SJCRH30 (cell line): ENCODE results near the gene NUBPL. TPM values are rescaled to one million over a fixed set of nuclear protein-coding genes. Genes with fewer than 3 reads are reported as not detected.
"Not testable (repeated sequence)": the region's sequence is repeated elsewhere in the genome, so short reads cannot be mapped to it uniquely, and the experiment has no call there.

ENCODE experiments used
- DNase-seq, 2 experiments: peaks; one replicate each; pipeline ENCODE4 v3.0.0-alpha.2; 2015 to 2020
- H3K27ac ChIP-seq: fragments of 250-450 bp; sonication (Bioruptor Pico); 2 replicates; pipeline ENCODE4 v1.5.1; 2020; ENCODE audit warnings: mild to moderate bottlenecking, moderate library complexity
- H3K27me3 ChIP-seq: fragments of 250-450 bp; sonication (Bioruptor Pico); 2 replicates; pipeline ENCODE4 v1.5.1; 2020; ENCODE audit warnings: mild to moderate bottlenecking, moderate library complexity
- H3K36me3 ChIP-seq: fragments of 250-450 bp; sonication (Bioruptor Pico); 2 replicates; pipeline ENCODE4 v1.5.1; 2020; ENCODE audit warnings: mild to moderate bottlenecking, moderate library complexity
- H3K4me1 ChIP-seq: fragments of 250-450 bp; sonication (Bioruptor Pico); 2 replicates; pipeline ENCODE4 v1.5.1; 2020; ENCODE audit warnings: mild to moderate bottlenecking, moderate library complexity
- H3K4me3 ChIP-seq: fragments of 250-450 bp; sonication (Bioruptor Pico); 2 replicates; pipeline ENCODE4 v1.5.1; 2020; ENCODE audit warnings: mild to moderate bottlenecking, moderate library complexity
- H3K9me3 ChIP-seq: fragments of 250-450 bp; sonication (Bioruptor Pico); replicated peaks from 2 replicates; pipeline ENCODE4 v1.5.1; 2020; ENCODE audit warnings: mild to moderate bottlenecking, moderate library complexity
- total RNA-seq: library from RNA; depleted of rRNA; stranded (reverse); fragments of >200 nt; shearing (Covaris generic); gene quantifications from 2 replicates; pipeline ENCODE4 v1.2.3, GENCODE V29; 2014; rRNA removed

The NUBPL gene
- total RNA-seq, 1 experiment from 2014 or later = 13.6 TPM

- H3K27ac ChIP-seq, H3K36me3 ChIP-seq, H3K27me3 ChIP-seq, H3K4me3 ChIP-seq, DNase-seq, H3K9me3 ChIP-seq, H3K4me1 ChIP-seq: not testable (repeated sequence)
Observed at GRCh38 chr14:31890202-31890601, 329.0 kb downstream of the NUBPL start.

- Histone ChIP-seq H3K27ac (no peak overlapping the region), H3K36me3 (no peaks in the 10 kb centered on the region), H3K9me3 (no peaks in the 10 kb centered on the region), H3K4me3 (no peak overlapping the region), H3K4me1 (no peaks in the 10 kb centered on the region), H3K27me3 (no peaks in the 10 kb centered on the region)
- DNase-seq = no peak
Observed at GRCh38 chr14:31893221-31893757, 332.1 kb downstream of the NUBPL start.

DNA sequence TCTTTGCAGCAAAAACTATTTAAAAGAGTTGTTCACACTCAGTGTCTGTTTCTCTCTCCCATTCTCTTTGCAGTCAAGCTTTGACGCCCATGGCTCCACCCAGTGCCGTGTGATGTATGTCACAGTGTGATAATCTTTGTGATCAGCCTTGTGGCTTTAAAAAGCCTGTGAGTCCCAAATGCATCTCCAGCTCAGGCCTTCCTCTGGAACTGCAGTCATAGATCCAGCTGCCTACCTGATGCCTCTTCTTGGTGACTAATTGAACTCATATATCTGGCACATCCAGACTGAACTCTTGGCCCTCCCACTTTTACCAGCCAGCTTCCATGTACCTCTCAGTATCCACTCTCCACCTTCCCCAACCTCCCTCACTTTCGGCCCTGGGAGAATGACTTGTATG is 333.1 kb downstream of the NUBPL start:
- DNase-seq = no peak
- Histone ChIP-seq H3K27me3 (no peaks in the 10 kb centered on the region), H3K4me3 (no peak overlapping the region), H3K9me3 (no peaks in the 10 kb centered on the region), H3K27ac (no peak overlapping the region), H3K4me1 (no peaks in the 10 kb centered on the region), H3K36me3 (no peaks in the 10 kb centered on the region)

DNA sequence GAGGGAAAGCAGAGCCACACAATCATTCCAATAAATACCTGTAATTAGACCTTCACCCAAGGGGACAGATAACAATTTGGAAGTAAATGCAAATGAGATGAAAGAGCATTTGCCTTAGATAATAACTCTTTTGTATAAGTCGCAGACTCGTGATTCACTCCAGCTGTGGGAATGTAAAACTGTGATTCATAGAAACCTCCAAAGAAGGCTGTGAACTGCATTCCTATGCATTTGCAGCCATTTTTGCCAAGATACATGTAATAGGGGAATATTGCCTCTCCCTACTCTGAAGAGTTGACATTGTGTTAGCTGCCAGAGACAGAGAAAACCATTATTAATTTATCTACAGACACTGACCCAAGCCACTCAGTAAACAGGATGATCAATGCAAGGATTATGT is 334.0 kb downstream of the NUBPL start:
- Histone ChIP-seq H3K4me1 (no peaks in the 10 kb centered on the region), H3K27me3 (no peaks in the 10 kb centered on the region), H3K9me3 (no peaks in the 10 kb centered on the region), H3K36me3 (no peaks in the 10 kb centered on the region), H3K27ac (no peak overlapping the region), H3K4me3 (no peak overlapping the region)
- no peak for DNase-seq

DNA sequence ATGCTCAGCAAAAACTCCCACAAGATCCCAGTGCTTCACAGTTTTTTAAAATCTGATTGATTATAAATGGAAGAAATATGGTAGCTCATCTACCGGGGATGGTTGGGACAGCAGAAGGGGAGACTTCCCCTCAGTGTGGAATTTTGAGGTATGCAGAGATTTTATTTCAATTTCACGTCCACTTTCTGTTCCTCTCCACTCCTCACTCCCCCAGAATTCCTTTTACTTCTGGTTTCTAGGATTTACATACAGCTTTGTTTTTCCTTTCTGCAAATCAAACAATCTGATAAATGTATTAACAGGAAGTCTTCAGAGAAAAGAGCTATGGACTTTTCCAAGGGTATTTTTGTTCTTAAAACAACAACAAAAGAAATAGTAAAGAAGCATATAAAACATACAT is 334.4 kb downstream of the NUBPL start:
- Histone ChIP-seq H3K27ac (no peak overlapping the region), H3K27me3 (no peaks in the 10 kb centered on the region), H3K4me1 (no peaks in the 10 kb centered on the region), H3K4me3 (no peak overlapping the region), H3K36me3 (no peaks in the 10 kb centered on the region), H3K9me3 (no peaks in the 10 kb centered on the region)
- no peak for DNase-seq

DNA sequence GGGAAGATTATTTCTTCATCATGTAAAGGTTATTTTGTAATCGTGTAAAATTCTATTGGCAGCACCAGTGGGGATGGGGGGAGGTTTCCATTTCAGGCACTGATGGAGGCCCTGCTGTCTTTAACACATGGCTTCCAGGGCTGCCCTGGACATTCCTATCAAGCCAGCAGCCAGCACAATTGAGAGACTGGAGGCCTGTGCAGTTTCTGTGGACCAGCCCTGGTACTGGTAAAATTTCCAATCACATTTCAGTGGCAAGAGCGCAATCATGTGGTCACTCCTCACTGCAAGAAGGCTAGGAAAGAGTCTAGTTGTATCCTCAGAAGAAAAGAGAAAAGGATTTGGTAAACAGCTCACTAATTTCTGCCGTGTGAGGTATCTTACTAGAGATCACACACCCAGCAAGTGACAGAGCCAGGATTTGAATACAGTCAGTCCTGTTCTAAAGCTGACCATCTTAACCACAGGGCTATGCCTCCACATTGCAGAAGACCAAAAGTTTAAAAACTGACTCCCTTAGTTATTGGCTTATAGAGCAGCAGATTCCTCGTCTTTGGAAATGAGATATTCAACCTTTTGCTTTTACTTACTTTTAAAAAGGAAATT is 336.5 kb downstream of the NUBPL start:
- no peaks in the 10 kb centered on the region for H3K9me3 ChIP-seq
- no peak overlapping the region for H3K27ac ChIP-seq
- no peaks in the 10 kb centered on the region for H3K36me3 ChIP-seq
- no peaks in the 10 kb centered on the region for H3K27me3 ChIP-seq
- no peaks in the 10 kb centered on the region for H3K4me1 ChIP-seq
- H3K4me3 ChIP-seq = no peak overlapping the region
- DNase-seq = no peak

DNA sequence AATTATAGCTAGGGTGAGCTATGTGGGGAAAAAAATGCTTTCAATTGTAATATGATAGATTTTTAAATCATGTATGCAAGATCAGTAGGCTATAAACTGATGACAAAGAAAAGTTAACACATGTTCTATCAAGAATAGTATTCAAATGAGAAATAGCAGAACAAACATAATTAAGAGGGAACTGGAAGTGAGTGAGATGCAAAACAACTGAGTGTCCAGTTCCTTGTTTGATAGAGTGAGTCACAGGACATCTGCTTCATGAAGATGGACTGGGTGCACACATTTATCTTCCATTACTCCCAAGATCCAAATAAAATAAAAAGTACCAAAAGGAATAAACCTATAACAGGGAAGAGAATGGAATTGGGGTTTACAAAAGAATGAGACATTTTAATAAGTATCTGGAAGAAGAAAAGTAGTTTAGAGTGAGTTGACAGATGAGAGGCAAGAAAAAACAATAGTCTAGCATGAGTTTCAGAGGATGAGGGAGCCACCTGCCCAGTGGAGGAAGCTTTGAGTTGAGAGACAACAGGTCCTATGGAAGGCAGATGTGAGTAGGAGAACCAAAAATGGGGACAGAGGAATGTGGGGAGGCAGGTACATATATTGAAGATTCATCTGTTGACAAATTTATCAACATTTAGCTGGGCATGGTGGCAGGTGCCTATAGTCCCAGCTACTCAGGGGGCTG is 337.8 kb downstream of the NUBPL start:
- no peak overlapping the region for H3K27ac ChIP-seq
- no peak for DNase-seq
- H3K4me3 ChIP-seq = no peak overlapping the region
- H3K27me3 ChIP-seq = no peaks in the 10 kb centered on the region
- H3K9me3 ChIP-seq = no peaks in the 10 kb centered on the region
- no peaks in the 10 kb centered on the region for H3K36me3 ChIP-seq
- H3K4me1 ChIP-seq = no peaks in the 10 kb centered on the region

DNA sequence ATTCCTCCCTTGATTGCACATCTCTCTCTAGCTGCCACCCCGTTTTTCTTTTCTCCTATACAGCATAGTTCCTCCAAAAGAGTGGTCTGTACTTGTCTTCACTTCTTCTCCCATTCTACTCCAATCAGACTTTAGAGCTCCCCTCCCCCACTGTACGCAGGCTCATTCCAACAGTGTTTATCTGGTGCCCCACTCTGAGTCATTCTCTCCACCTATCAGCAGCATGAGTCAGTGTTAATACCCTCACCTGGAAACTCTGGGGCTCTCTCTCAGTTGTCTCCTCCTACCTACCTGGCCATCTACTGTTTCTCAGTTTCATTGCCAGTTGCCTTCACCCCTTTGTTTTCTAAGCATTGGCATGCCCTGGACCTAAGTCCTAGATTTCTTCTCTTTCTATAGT is 340.8 kb downstream of the NUBPL start:
- no peak for DNase-seq
- no peaks in the 10 kb centered on the region for H3K27me3 ChIP-seq
- H3K9me3 ChIP-seq = no peaks in the 10 kb centered on the region
- no peak overlapping the region for H3K4me3 ChIP-seq
- no peaks in the 10 kb centered on the region for H3K36me3 ChIP-seq
- no peaks in the 10 kb centered on the region for H3K4me1 ChIP-seq
- H3K27ac ChIP-seq = no peak overlapping the region

DNA sequence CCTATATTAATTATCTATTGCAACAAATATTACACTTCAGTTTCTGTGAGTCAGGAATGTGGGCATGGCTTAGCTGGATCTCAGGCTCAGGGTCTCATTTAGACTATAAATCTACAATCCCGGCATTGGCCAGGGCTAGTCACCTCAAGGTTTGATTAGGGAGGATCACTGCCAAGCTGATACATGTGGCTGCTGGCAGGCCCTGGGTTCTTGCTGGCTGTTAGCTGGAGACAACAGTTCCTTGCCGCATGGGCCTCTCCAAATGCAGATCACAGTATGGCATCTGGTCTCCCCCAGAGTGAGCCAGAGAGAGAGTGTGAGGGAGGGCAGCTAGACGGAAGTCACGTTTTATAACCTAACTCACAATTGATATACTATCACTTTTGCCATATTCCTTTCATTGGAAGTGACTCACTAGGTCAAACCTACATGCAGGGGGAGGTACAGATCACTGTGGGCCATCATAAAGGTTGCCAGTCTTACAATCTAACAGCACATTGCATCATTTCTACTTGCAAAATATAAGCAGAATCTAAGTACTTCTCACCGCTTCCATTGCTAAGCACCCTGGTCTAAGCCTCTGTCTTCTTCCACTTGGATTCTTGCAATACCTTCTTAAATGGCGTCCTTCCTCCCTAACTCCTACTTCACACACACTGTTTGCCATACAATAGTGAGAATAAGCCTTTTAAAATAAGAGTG is 341.9 kb downstream of the NUBPL start:
- Histone ChIP-seq H3K9me3 (no peaks in the 10 kb centered on the region), H3K4me1 (no peaks in the 10 kb centered on the region), H3K27ac (no peak overlapping the region), H3K4me3 (no peak overlapping the region), H3K27me3 (no peaks in the 10 kb centered on the region), H3K36me3 (no peaks in the 10 kb centered on the region)
- no peak for DNase-seq

DNA sequence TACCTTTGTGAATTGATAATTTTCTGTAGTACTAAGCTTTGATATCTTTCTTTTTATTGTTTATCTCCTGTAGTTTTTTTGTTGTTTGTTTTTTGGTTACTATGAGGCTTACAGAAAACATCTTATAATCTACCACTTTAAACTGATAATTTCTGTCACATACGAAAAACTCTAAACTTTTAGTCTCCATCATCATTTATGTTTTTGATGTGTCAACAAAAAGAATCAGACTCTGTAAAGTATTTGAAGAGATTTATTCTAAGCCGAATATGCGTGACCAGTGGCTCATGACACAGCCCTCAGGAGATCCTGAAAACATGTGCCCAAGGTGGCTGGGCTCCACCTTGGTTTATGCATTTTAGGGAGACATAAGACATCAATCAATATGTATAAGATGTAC is 348.8 kb downstream of the NUBPL start:
- Histone ChIP-seq H3K27me3 (no peaks in the 10 kb centered on the region), H3K27ac (no peak overlapping the region)

More for the DNA sequence above, 348.8 kb downstream of the NUBPL start:
- peaks cover 8% of the 10 kb centered on the region; the same call in 1 of the 2 replicates for H3K9me3 ChIP-seq
- DNase-seq = no peak
- no peak overlapping the region for H3K4me3 ChIP-seq
- H3K36me3 ChIP-seq = no peaks in the 10 kb centered on the region
- H3K4me1 ChIP-seq = no peaks in the 10 kb centered on the region

Other genes starting within 250 kb of the NUBPL start
- gene HEATR5A, start 140.9 kb upstream of the NUBPL start, total RNA-seq = 15.5 and 20.6 TPM in 2 replicates
- gene DTD2, start 103.9 kb upstream of the NUBPL start, total RNA-seq = 26.3 and 26.4 TPM in 2 replicates
- not detected in 2 replicates for gene GPR33, start 73.4 kb upstream of the NUBPL start, total RNA-seq